ENCODE data around the gene METTL8.

- no peak for TF ChIP-seq EZH2 (IDR thresholded peaks at IDR 0.05; ENCODE audit: borderline replicate concordance, low read length)
- TF ChIP-seq CTCF (conservative IDR thresholded peaks at IDR 0.05 in 1 of 2, IDR thresholded peaks at IDR 0.05 in 1 of 2; ENCODE audit: extremely low read depth in 1 of 2, insufficient read depth in 1 of 2, low read depth in 1 of 2, low read length in 2 of 2), result no peak
These were observed 115.3 kb downstream of the METTL8 start for GRCh38 chr2:171318463-171318934.

Measured in mammary epithelial cell (primary cell).